ENCODE results near the gene CDO1.
A peak's percentile ranks its signal among the peaks of the same experiment; 100 is the strongest.

CDO1 gene

DNA sequence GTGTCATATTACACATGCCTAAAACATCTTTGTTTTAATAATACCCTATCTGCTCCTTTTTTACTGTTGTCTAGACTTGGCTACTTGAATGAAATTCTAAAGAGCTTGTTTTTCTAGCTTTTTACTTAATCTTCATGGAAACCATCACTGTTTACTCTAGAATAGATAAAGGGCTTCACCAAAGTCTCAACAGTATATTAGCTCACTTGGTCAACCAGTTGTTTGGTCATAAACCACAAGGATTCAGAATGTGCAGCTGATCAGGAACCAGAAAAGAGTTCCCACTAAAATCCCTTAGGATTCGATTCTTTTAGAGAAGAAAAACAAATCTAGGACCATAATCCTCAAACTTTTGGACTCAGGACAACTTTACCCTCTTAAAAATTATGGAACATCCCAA lies 38.0 kb downstream of the CDO1 start:
- no peak for DNase-seq

DNA sequence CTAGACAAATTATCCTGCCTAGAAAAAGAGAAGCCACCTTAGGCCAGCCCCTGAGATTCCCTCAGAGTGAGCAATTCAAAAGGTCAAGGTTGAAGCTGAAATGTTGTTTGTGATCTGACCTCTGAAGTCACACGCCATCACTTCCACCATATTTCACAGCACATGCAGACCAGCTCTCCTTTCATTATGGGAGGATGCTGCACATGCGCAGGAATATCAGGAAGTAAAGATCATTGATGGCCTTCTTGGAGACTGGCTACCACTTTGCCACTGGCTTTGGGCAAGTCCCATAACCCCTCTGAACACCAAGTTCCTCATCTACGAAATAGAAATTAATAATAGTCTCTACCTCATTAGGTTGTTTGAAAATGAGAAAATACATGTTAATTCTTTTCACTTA lies 39.5 kb downstream of the CDO1 start:
- no peak for DNase-seq

DNA sequence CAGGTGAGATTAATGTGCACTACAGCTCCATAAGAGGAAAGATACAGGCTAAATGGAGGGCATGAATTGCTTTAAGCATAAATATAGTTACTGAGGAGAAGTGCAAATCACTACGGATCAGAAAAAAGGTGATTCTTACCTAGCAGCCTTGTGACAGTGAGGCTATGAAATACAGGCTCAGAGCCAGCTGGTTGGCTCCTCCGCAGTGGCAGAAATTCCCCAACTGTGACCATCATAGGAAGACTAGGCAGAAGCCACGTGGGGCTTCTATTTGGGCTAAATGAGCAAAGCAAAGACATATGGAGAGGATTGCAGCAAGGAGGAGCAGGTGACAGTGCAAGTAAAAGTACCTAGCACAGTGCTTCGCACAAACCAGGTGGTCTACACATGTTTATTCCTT lies 40.5 kb downstream of the CDO1 start:
- no peak for DNase-seq

DNA sequence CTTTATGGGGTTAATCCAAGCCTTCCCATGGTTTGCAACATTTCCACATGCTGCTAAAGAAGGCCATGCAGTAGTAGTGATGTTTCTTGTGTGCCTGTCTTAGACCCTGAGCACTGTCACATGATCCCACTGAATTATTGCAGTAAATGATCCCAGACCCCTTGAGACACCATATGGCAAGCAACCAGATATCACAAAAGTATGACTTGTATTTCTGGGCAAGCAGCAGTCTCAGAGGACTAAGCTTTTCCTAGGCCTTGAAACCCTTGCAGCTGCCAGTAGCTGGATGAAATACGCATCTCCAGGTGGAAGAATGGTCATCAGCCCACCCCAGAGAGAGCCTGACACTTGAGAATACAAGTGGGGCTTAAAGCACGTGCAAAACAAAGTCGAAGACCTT lies 41.8 kb downstream of the CDO1 start:
- no peak for DNase-seq

DNA sequence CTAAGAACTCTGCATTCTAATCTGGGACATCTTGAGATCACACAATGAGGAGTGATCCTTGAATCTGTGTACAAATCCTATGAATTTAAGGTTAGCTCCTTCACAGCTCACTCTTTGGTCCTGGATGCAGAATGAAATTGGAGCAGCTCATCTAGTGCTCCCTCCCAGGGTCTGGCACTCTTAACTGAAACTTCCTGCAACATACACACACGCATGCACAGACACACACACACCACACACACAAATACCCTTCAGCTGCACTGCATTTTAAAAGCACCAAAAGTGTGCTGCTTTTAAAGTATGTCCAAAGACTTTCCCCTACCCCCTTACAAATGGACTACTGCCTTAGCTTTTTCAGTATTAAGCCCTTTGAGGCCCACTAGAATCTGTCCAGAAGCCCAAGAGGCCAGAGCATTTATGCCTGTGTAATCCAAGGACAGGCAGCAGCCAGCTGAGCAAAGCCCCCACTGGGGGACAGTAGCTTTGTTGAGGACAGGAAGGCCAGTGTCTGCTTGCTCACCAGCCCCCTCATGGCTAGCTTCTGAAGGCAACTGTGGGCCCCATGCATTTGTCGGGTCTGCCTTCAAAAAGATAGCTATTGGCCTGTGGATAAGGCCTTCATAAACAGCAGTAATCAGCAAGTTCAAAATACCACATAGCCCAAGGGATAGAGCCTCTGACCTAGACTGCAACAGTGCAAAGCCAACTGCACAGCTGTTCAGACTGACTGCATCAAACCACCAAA lies 43.6 kb downstream of the CDO1 start:
- DNase-seq, result no peak

DNA sequence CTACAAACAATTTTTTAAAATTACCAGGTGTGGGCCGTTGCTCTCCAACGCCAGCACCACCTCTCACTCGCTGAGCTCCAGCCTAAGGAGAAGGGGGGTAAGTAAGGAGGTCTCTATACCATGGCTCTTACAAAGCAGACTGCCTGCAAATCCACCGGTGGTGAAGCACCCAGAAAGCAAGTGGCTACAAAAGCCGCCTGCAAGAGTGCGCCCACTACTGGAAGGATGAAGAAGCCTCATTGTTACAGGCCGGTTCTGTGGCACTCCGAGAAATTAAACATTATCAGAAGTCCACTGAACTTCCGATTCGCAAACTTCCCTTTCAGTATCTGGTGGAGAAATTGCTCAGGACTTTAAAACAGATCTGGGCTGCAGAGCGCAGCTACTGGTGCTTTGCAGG lies 46.0 kb downstream of the CDO1 start:
- DNase-seq, result peak; percentile 69

DNA sequence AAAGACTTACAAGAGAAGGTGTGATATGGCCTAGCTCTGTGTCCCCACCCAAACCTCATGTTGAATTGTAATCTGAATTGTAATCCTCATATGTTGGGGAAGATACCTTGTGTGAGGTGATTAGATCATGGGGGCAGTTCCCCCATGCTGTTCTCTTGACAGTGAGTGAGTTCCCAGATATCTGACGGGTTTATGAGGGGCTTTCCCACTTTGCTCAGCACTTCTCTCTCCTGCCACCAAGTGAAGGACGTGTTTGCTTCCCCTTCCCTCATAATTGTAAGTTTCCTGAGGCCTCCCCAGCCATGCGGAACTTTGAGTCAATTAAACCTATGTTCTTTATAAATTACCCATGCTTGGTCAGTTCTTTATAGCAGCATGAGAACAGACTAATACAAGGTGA lies 49.0 kb downstream of the CDO1 start:
- DNase-seq, result no peak

DNA sequence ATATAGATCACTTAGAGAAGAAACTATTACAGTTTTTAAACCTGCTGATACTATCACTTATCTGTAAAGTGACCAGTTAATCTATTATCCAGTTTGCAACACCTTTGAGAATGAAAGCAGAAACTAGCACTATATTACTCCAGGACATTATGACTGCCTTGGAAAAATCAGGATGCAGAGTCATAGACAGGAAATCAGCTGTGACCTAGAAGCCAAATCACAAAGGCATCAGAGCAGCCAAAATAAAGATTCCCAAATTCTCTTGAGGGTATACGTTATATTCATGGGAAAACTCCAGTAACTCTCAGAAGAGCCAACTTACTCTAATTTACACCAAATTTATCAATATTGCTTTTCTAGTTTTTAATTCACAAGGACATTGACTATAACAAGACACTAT lies 49.9 kb downstream of the CDO1 start:
- no peak for DNase-seq

DNA sequence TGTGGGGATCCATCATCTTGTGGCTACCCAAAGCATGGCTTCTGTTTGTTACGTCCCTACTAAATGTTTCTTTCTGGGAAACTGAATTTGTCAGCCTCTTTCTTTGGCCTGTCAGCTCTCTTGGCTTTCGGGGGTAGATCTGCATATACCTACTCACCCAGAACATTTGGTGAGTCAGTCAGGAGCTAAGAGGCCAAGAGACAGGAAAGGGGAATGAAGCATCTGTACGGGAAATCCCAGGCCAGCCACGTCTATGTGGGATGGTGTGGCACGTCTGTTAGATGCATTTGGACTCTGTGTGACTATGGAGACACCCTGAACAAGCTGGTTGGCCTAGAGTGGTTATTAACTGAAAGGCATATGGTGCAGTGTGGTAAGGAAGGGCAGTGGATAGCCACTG lies 58.1 kb downstream of the CDO1 start:
- DNase-seq, result no peak

DNA sequence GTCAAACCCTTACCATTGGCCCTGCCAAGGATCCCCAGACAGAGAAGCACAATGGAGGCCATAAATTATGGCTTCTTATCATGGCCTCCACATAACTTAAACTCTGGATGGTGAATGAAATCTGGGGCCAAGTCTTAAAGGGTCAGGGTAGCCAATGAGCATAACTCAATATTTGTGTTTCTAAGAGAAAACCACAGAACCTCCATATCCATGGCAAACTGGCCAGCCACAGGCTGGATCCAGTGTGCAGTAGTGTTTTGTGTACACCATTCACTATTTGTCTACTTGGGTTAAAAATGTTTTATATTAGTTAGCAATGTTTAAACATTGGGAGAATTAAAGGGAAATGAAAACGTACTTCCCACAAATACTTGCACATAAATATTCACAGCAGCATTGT lies 60.8 kb downstream of the CDO1 start:
- DNase-seq, result no peak

Measured in islet precursor cell (in vitro differentiated cells).